Lower leg skin (tissue), 4 donors: ENCODE results near the gene ODAD2. TPM values are rescaled to one million over a fixed set of nuclear protein-coding genes. Genes with fewer than 3 reads are reported as not detected.

Experiments used
- DNase-seq, 2 donors: peaks; one replicate each; pipeline ENCODE4 v3.0.0-alpha.2; 2019; ENCODE audit warnings: low spot score in 2 of 2
- H3K4me3 ChIP-seq: fragments of 200-600 bp; sonication (generic); 2 replicates; pipeline ENCODE4 v1.5.1; 2017; ENCODE audit warnings: mild to moderate bottlenecking, low read depth; ENCODE audit not compliant: poor library complexity, severe bottlenecking
- POLR2A ChIP-seq, 2 donors: fragments of 450-650 bp; IDR thresholded peaks; one replicate each; pipeline ENCODE4 v1.6.1; 2016 to 2017; ENCODE audit warnings: antibody characterized with exemption in 2 of 2, mild to moderate bottlenecking in 1 of 2, moderate library complexity in 1 of 2
- WGBS, 2 donors: methylation state at CpG; one replicate each; pipeline ENCODE4 v1.1.5; 2018; 5-methylcytosine and 5-hydroxymethylcytosine counted together
- intact Hi-C: fragments of 100-400 bp; cut with DNase I; formaldehyde crosslinking; loops from one replicate; pipeline ENCODE4 v1.15.0; 2023; ENCODE audit warnings: low total_unique reads
- total RNA-seq, 4 donors: library from RNA; depleted of rRNA; stranded (reverse); fragments of >200 nt; gene quantifications; one replicate each; pipeline ENCODE4 v1.1.0, GENCODE V29; 2016
- TF ChIP-seq, protein P1 (sequence below), 3 donors: fragments of 450-650 bp; IDR thresholded peaks; one replicate each; pipeline ENCODE4 v1.5.1; 2016; ENCODE audit warnings: antibody characterized with exemption in 3 of 3, mild to moderate bottlenecking in 3 of 3, moderate library complexity in 2 of 3

ODAD2 gene
- total RNA-seq, 4 donors from 2014 or later, result 0.10 TPM; not detected in 3

- intact Hi-C loops, result no loop called here
- WGBS, 2 donors, result 73 to 74% methylated on average over 9 of the region's 9 CpGs
- no peak overlapping the region for H3K4me3 ChIP-seq
- no peak for DNase-seq
- TF ChIP-seq, protein P1, sequence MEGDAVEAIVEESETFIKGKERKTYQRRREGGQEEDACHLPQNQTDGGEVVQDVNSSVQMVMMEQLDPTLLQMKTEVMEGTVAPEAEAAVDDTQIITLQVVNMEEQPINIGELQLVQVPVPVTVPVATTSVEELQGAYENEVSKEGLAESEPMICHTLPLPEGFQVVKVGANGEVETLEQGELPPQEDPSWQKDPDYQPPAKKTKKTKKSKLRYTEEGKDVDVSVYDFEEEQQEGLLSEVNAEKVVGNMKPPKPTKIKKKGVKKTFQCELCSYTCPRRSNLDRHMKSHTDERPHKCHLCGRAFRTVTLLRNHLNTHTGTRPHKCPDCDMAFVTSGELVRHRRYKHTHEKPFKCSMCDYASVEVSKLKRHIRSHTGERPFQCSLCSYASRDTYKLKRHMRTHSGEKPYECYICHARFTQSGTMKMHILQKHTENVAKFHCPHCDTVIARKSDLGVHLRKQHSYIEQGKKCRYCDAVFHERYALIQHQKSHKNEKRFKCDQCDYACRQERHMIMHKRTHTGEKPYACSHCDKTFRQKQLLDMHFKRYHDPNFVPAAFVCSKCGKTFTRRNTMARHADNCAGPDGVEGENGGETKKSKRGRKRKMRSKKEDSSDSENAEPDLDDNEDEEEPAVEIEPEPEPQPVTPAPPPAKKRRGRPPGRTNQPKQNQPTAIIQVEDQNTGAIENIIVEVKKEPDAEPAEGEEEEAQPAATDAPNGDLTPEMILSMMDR (IDR thresholded peaks at IDR 0.05), result no peak
- no peak for TF ChIP-seq POLR2A (IDR thresholded peaks at IDR 0.05)
Observed at GRCh38 chr10:27949528-27950241, 49.2 kb downstream of the ODAD2 start.

- intact Hi-C loops, result no loop called here
- no peak for DNase-seq
- TF ChIP-seq, protein P1 (IDR thresholded peaks at IDR 0.05), result no peak
- TF ChIP-seq POLR2A (IDR thresholded peaks at IDR 0.05), result no peak
- no peak overlapping the region for H3K4me3 ChIP-seq
- 28 to 39% methylated on average over 1 of the region's 1 CpG for WGBS, 2 donors
Observed at GRCh38 chr10:27948186-27948585, 50.7 kb downstream of the ODAD2 start.

GRCh38 chr10:27947540-27947939 lies 51.3 kb downstream of the ODAD2 start:
- H3K4me3 ChIP-seq, result no peak overlapping the region
- intact Hi-C loops, result no loop called here
- TF ChIP-seq POLR2A (IDR thresholded peaks at IDR 0.05), result no peak
- TF ChIP-seq, protein P1 (IDR thresholded peaks at IDR 0.05), result no peak
- no peak for DNase-seq
- 51 to 57% methylated on average over 5 of the region's 5 CpGs for WGBS, 2 donors

DNA sequence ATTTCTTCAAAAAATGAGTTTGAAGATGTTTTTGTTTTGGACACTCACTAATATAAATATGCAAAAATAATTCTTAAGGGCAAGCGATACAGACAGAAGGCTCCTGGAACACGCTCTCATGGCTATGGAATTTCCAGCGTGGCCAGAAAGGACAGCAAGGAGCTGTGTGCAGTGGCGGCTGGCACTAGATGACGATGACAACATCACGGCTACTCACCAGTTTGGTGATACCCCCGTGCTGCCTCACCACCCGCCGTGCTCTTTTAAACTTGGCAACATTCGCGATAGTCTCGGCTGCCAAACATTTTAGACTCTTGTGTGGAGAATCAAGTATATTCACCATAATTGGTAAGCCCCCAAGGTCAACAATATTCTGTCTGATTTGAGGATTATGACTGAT lies 54.9 kb downstream of the ODAD2 start:
- no peak for DNase-seq
- H3K4me3 ChIP-seq, result no peak overlapping the region
- WGBS, 2 donors, result 93 to 95% methylated on average over 12 of the region's 12 CpGs
- TF ChIP-seq, protein P1 (IDR thresholded peaks at IDR 0.05), result no peak
- no peak for TF ChIP-seq POLR2A (IDR thresholded peaks at IDR 0.05)
- intact Hi-C loops, result no loop called here

- DNase-seq, result no peak
- TF ChIP-seq, protein P1 (IDR thresholded peaks at IDR 0.05), result no peak
- no peak for TF ChIP-seq POLR2A (IDR thresholded peaks at IDR 0.05)
- no peak overlapping the region for H3K4me3 ChIP-seq
- intact Hi-C loops, result no loop called here
- WGBS, 2 donors, result 87 to 95% methylated on average over 3 of the region's 3 CpGs
Observed at GRCh38 chr10:27914888-27915287, 84.0 kb downstream of the ODAD2 start.

GRCh38 chr10:27912231-27912630 lies 86.6 kb downstream of the ODAD2 start:
- intact Hi-C loops, result no loop called here
- no peak overlapping the region for H3K4me3 ChIP-seq
- no peak for TF ChIP-seq POLR2A (IDR thresholded peaks at IDR 0.05)
- TF ChIP-seq, protein P1 (IDR thresholded peaks at IDR 0.05), result no peak
- DNase-seq, result no peak
- WGBS, 2 donors, result 47 to 49% methylated on average over 3 of the region's 3 CpGs
